Measurements from ENCODE around the gene VRK3. TPM values are rescaled to one million over a fixed set of nuclear protein-coding genes. Genes with fewer than 3 reads are reported as not detected.

The VRK3 gene
- total RNA-seq, 1 donor from 2014 or later: 73.2 TPM

DNA sequence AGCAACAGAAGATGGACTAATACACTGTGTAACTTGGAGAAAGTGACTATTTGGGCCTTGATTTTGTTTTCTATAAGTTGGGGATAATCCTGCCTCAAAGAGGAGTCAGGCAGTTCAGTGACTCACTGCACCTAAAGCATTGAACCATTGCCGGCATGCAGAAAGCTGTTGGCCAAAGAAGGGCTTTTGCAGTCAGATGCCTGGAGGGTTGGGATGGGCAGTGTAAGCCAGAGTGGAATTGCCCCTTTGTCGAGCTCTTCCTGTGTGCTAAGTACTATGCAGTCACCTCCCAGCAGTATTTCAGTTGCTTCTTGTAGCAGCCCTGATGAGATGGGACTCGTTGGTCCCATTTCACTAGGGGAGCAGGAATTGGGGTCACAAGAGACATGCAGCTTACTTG is 11.7 kb upstream of the VRK3 start:
- intact Hi-C loops (cut with micrococcal nuclease): no loop called here

DNA sequence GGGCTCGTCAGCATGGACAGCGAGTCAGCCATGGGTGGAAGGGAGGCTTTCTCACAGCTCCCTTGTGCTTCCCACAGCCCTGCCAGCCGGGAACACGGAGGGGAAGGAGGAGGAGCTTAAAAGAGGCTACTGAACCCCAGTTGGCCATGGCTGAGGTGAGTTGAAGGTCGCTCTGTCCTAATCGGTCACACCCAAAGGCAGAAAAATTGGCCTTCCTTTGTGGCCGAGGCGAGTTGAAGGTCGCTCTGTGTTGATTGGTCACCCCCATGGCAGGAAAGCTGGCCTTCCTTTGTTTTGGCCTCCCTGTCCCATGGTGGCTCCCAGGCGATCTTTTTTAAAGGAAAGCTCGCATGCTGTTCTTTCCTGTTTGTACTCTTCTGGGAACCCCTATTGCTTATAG is 5.8 kb upstream of the VRK3 start:
- intact Hi-C loops (cut with micrococcal nuclease): no loop called here

DNA sequence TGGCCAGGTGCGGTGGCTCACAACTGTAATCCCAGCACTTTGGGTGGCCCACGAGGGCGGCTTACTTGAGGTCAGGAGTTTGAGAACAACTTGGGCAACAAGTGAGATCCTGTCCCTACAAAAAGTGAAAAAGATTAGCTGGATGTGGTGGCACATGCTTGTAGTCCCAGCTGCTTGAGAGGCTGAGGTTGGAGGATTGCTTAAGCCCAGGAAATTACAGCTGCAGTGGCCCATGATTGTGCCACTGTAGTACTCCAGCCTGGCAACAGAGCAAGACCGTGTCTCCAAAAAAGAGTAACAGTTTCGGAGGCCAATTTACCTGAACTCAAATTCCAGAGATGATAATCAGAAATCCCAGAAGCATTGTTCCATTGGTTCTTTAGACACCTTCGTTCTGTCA is 5.1 kb upstream of the VRK3 start:
- intact Hi-C loops (cut with micrococcal nuclease): no loop called here

DNA sequence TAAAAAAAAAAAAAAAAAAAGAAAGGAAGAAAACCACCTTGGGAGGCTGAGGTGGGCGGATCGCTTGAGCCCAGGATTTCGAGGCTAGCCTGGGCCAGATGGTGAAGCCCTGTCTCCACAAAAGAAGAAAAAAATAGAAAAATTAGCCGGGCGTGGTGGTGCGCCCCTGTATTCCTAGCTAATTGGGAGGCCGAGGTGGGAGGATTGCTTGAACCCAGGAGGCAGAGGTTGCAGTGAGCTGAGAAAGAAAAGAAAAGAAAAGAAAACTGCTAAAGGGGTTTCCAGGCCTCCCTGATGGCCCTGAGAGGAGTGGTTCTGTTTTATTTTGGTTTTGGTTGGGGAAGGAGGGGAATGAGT is 1.4 kb upstream of the VRK3 start:
- intact Hi-C loops (cut with micrococcal nuclease): no loop called here

DNA sequence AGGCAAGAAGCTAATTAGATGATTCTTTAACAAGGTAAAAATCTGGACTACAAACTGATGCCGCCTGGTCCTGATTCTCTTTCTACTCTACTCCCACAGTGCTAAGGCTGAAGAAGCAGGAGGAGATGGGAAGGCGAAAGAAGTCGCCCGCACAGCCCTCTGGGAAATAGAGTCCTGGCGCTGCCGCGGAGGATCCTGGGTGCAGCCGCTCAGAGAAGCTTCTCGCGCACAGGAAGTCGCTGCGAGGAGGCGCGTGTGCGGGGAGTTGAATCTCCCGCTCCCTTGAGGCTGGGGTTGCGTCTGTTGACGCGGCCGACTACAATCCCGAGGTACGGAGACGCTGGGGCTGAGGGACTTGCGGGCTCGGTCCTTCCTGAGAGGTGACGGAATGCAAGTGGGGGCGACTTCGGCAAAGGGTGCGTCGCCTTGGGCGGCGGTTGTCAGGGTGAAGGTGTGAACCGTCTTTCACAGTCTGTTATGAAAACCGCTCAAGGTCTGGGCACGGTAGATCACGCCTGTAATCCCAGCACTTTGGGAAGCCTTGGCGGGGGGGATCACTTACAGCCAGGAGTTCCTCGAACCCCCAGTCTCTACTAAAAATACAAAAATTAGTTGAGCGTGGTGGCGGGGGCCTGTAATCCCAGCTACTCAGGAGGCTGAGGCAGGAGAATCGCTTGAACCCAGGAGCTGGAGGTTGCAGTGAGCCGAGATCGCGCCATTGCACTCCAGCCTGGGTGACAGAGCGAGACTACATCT is 800 bp upstream of the VRK3 start, which contains the start of gene ZNF473:
Gene ZNF473, plus strand, starts transcription at position 212 of the 756 bp plus-strand sequence. CDS start 5,078 bp downstream, outside the sequence.
- intact Hi-C loops (cut with micrococcal nuclease): loop anchor here (1.0 to 2.0 kb wide), 13 partner anchors 21 to 699 kb away; partner anchors contain the start of genes AKT1S1, ATF5, FUZ and KCNC3

DNA sequence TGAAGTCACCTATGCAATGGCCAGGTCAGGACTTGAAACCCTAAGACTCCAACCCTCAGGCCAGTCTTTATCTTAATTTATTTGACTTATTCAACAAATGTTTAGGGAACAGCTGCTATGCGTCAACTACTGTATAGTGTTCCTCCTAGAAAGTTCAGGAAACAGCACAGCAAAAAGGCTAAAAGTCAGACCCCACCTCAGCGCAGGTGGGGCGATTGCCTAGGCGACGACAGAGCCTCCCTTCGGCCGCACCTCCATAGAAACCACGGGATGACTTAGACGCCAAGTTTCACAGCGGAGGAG is 502 bp downstream of the VRK3 start:
- intact Hi-C loops (cut with micrococcal nuclease): loop anchor here (1.0 to 2.0 kb wide), 13 partner anchors 20 to 701 kb away; partner anchors contain the start of genes AKT1S1, ATF5, FUZ and KCNC3

DNA sequence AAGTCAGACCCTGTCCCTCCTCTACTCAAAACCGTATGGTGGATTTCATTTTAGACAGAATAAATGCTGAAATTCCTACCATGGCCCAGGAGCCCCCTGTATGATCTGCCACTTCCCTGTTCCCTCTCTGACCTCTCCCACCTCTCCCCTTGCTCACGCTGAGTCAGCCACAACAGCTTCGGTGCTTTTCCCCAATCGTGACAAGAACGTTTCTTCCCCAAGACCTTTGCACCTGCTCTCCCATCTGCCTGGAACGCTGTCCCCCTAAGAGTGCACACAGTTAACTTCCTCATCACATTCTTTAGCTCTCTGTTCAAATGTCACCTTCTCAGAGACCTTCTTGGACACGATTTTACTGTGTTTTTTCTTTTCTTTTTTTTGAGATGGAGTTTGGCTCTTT is 2.3 kb downstream of the VRK3 start:
- intact Hi-C loops (cut with micrococcal nuclease): no loop called here

DNA sequence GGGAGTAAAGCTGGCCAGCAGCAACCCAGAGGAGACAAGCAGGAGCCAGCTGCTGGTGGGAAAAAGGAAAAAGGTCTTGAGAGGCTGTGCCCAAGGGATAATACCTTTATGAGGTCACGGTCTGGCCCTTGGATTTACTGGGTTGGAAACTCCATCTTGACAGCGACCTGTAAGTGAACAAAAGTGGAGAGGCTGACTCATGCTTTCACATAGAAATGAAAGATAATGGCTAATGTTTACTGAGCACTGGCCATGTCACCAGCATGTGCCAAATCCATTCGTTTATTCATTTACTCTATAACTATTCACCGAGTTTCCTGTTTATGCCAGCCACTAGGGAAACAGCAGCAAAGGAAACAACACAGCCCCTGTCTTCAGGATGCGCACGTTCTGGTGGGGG is 4.7 kb downstream of the VRK3 start:
- intact Hi-C loops (cut with micrococcal nuclease): no loop called here

DNA sequence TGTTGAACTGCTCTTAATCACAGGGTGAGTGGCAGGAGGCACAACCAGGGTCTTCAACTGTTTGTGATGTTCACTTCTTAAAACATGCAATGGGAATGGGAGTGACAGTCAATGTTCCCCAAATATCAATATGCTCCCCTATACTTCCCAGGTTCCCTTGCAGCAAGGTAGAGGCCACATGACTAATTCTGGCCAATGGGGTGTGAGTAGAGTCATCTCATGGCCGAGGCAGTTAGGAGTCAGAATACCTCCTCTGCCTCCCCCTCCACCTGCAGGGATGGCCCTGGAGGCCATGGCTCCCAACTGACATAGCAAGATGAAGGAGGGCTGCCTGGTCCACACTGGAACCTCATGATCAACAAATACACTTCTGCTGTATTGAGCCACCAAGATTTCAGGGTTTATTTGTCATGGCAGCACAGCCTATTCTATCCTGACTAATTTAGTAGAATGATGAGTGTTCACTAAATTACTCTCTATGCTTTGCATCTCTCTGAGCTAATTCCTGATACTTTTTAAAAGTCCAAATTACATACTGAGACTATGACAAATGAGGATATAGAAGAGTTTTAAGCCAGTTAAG is 8.9 kb downstream of the VRK3 start:
- intact Hi-C loops (cut with micrococcal nuclease): no loop called here

DNA sequence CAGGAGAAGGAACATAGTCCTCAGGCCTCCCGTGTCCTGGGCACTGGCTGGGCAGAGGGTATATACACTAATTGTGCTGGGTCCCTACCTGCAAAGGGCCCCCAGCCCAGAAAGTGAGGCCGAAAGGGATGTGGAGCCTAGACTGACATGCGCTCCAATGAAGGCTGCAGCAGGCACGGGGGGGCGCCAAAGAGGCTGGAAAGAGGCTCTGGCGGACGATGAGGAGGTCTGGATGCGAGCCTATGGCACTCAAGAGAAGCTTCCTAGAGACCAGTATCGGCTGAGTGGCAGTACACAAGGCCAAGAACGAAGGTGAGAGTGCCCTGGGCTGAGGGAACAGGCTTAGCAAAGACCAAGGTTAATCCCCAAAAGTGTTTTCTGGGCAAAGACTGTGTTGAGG is 16.6 kb downstream of the VRK3 start:
- intact Hi-C loops (cut with micrococcal nuclease): no loop called here

DNA sequence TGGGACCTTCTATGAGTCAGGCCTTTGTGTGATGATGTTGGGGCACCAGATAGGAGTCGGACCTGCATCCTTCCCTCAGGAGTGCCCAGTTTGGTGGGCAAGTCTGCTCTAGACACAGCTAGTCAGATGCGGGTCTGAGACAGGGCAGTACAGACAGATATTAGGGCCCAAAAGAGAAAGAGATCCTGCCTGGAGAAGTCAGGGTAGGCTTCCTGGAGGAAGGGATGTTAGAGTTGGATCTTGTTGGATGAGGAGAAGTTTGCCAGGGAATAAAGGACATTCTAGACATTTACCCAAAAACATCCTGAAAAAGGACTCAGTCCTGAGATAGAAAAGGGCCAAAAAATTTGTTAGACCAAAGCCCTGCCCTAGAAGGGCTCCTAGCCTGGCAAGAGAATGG is 17.2 kb downstream of the VRK3 start:
- intact Hi-C loops (cut with micrococcal nuclease): no loop called here

DNA sequence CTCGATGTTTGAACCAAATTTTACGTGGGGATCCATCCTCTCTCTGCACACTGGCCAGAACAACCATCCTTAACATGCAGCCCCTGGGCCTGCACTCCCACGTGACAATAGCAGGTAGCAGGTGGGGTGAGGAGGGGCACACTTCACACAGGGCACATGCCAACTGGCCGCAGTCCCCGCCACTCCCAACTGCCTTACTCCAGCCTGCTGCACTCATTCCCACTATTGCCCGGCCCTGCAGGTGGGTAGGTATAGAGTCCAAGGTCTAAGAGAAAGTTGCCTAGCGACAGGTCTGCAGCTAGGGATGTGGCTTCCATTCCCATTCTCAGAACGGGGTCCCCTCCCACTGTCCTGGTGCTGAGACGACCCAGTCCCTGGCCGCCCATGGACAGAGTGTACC is 18.0 kb downstream of the VRK3 start:
- intact Hi-C loops (cut with micrococcal nuclease): no loop called here

DNA sequence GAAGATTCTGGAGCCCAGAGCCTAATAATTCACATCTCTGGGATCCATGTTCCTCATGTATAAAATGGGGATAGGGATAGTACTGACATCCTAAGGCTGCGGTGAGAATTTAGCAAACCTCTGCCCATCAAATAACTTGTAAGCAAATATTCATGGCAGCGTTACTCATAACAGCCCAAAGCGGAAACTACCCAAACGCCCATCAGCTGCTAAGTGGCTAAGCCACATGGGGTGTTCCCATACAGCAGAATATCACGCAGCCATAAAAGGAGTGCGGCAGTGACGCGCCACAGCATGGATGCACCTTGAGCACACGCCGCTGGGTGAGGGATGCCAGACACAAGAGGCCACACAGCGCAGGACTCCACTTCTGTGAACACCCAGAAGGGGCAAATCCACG is 19.7 kb downstream of the VRK3 start:
- intact Hi-C loops (cut with micrococcal nuclease): loop anchor here (2.0 kb wide), 1 partner anchor 19 kb away; the partner anchor contains the start of gene VRK3

DNA sequence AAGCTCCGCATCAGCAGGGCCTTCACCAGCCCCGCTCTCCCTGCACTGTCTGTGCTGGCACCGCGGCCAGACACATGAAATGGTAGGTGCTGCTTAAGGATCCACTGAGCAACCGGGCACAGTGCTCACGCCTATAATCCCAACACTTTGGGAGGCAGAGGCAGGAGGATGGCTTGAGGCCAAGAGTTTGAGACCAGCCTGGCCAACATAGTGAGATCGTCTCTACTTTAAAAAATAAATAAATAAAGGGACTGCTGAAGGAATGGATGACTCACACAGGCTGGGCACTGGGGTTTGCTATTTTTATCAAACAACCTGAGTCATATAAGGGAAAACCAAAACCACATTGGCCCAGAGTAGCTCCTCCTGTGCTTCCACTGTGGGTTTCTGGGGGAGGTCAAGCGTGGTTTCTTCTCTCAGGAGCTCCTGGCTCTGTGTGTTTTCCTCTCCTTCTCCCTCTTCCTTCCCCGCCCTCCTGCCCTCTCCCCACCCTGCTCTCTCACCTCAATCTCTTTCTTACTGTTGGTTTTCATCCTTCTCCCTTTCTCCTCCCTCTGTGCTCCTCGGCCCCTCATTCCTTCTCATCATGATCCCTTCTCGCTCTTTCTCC is 21.3 kb downstream of the VRK3 start:
- intact Hi-C loops (cut with micrococcal nuclease): loop anchor here (2.0 kb wide), 1 partner anchor 21 kb away; the partner anchor contains the start of gene VRK3

DNA sequence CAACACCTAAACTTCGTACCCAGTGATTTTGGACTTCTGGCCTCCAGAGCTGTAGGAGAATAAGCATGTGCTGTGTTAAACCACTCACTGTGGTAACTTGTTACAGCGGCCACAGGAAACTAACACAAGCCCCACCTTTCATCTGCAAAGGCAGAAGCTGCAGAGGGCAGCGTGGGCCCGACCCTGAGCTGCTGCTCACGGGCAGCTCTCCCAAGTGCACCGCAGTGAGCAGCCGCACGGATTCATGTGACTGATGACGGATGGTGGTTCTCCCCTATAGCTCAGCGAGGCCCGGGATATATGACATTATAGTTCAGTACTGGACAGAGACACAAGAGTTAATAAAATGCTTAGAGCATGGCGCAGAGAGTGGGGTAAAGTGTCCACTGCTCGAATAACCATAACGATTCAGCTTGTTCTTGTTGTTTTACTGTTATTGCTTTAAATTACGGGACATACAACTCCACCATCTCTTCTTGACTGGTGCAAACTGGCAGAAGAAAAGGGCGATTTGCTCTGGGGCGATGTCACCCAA is 21.9 kb downstream of the VRK3 start:
- intact Hi-C loops (cut with micrococcal nuclease): no loop called here

DNA sequence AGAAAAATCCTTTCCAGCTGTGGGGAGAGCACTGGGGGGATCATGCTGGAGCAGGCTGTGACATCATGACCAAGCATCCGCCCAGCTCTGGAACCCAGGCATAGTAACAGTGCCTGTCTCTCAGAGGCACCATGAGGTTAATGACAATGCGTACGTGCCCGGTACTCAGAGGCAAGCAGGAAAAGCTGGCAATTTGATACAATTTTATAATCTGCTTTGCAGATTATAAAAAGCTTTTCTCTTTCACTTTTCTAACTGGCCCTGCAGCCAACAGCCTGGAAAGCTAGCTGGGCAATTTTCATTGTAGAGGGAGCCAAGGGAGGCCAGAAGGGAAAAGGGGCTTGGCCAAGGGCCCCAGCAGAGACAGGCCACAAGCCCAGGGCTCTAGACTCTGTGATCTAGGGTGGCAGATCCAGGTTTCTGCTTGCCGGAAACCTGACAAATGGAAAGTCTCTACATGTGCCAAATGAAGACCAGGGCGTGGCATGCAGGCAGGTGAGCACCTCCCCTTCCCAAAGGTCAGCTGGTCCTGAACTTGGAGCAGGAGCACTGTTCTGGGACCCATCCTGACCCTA is 22.7 kb downstream of the VRK3 start:
- intact Hi-C loops (cut with micrococcal nuclease): no loop called here

DNA sequence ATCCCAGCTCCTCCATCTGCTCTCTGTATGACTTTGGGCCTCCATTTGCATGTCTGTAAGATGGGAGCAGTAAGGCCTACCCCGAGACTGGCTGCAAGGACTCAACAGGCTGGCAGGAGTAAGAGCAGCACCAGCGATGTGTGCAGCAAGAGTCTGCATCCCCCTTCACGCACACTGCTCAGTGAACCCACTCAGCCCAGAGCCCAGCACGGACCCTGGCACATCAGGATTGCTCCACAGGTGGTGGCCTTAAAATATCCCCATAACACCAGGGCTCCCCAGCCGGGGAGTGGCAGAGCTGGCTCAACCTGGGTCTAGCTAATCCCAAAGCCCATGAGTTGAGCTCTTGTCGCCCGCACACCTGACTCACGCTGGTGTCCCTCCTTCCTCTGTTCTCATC is 23.4 kb downstream of the VRK3 start:
- intact Hi-C loops (cut with micrococcal nuclease): no loop called here

DNA sequence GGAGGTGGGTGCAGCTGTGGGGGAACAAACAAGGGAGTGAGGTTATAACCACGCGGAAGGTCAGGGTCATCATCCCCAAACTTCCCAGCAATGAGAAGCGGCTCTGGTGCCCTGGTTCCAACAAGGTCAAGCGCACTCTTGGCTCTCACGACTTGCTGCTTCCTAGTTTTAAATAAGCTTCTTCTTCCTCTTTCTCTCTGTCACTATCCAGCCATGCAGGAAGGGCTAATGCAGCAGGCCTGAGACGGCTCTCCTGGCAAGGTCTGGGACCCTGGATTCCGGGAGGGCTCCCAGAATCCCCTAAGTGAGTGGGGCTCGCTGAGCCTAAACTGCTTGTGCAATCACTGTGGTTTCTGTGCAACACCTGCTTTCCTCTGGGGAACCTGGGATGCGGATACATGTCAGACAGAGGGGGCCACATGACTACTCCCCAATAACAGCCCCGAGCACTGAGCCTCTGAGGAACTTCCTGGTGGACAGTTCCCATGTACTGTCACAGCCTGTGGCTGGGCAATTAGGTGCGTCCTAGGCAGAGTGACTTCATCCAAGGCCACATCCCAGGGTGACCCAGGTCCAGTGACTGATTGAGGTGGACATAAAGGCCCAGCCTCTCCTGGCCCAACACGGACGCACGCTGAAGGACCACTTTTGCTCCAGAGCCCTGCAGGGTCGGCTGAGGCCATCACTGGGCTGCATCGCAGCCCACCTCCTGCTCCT is 24.2 kb downstream of the VRK3 start:
- intact Hi-C loops (cut with micrococcal nuclease): no loop called here

DNA sequence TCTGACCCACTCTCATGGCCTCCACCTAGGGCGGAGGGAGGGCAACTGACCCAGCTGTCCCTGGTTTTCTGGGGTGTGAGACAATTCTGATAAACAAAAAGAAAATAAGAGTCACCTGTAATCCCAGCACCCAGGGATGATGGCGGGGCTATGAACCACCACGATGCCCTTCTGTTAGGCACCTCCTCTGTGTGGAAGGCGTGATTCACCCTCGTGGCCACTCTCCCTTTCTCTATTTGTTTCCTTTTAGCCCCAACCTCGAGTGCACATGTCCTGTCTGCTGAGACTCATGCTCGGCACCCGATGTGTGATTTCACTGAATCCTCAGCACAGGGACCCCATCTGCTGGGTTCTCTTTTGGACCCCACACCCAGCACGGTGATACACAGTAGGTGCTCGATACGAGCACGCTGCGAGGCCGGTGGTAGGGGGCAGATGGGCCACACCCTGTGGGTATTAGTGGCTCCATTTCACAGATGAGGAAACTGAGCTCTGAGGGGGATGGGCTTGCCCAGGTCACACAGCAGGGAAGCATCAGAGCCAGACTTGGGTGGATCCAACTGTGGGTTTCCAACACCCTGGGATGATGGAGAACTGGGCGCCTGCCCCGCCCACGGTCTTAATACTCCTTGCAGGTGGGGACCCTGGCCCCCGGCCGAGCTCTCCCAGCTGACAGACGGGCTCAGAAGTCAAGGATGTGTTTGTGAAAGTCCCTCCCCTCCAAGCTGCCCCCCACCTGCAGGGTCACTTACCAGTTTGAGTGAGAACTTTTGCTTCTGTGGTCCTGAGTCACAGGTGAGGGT is 24.9 kb downstream of the VRK3 start:
- intact Hi-C loops (cut with micrococcal nuclease): no loop called here

DNA sequence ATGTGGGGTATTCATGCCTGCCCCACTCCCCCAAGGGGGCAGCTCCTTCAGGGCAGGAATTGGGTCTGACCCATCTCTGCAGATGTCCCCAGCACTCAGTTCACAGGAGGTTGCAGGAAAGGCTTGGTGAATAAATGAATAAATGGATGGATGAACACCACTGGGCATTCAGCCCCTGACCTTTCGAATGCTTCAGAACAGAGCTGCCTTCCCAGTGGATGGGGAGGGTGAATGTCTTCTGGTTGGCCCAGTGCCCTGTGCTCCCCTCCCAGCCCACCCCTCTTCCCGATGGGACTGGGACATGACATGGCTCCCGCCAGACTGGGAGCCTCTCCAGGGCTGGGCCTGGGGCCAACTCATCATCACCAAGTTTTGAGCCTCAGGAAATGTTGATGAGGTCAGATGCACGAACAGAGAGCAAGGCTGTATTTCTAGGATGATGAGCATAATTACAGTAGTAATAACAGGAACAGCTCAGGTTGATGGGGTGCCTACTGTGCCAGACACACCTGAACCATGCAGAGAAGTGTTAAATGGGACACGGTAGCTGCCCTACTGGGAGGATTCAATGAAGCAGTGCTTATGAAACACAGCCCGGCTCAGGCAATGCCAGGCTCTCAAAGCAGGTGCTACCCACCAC is 25.7 kb downstream of the VRK3 start:
- intact Hi-C loops (cut with micrococcal nuclease): no loop called here

Data from T-helper 1 cell treated with Interleukin-12 subunit alpha and Interleukin-12 subunit beta and Interleukin-4 antibody, amounts not matched to agents 30 ng/mL and 1 ng/mL, for 36 hours (primary cell).